Measurements from ENCODE around the gene CRHR1. TPM values are rescaled to one million over a fixed set of nuclear protein-coding genes. Genes with fewer than 3 reads are reported as not detected.

The CRHR1 gene
- total RNA-seq, 2 donors from 2014 or later: 1.4 to 2.1 TPM

GRCh38 chr17:45776896-45777295 lies 7.2 kb upstream of the CRHR1 start:
- H3K27ac ChIP-seq: no peak overlapping the region
- H3K4me1 ChIP-seq (replicated peaks): no peaks in the 10 kb centered on the region
- H3K27me3 ChIP-seq (replicated peaks; ENCODE audit: insufficient read depth): no peaks in the 10 kb centered on the region
- 68% methylated on average over 7 of the region's 7 CpGs for WGBS
- DNase-seq (ENCODE audit: low spot score): no peak
- H3K36me3 ChIP-seq: no peaks in the 10 kb centered on the region
- no peak overlapping the region for H3K4me3 ChIP-seq
- no peak for TF ChIP-seq POLR2AphosphoS5 (IDR thresholded peaks at IDR 0.05)
- no peak for TF ChIP-seq CTCF (IDR thresholded peaks at IDR 0.05)
- TF ChIP-seq POLR2A (IDR thresholded peaks at IDR 0.05): no peak
- no peaks in the 10 kb centered on the region for H3K9me3 ChIP-seq
- intact Hi-C loops (cut with DNase I): no loop called here

- no peaks in the 10 kb centered on the region for H3K27me3 ChIP-seq (replicated peaks; ENCODE audit: insufficient read depth)
- WGBS: 55% methylated on average over 3 of the region's 3 CpGs
Measured at GRCh38 chr17:45777388-45777787, 6.7 kb upstream of the CRHR1 start.

GRCh38 chr17:45780921-45781320 lies 3.2 kb upstream of the CRHR1 start:
- Histone ChIP-seq H3K4me1 (replicated peaks) (peaks cover 6% of the 10 kb centered on the region), H3K9me3 (no peaks in the 10 kb centered on the region), H3K36me3 (no peaks in the 10 kb centered on the region), H3K27me3 (replicated peaks; ENCODE audit: insufficient read depth) (no peaks in the 10 kb centered on the region), H3K4me3 (no peak overlapping the region), H3K27ac (no peak overlapping the region)
- TF ChIP-seq CTCF (IDR thresholded peaks at IDR 0.05) (no peak), POLR2AphosphoS5 (IDR thresholded peaks at IDR 0.05) (no peak), POLR2A (IDR thresholded peaks at IDR 0.05) (no peak)
- intact Hi-C loops (cut with DNase I): no loop called here
- WGBS: 66% methylated on average over 5 of the region's 5 CpGs
- DNase-seq (ENCODE audit: low spot score): no peak

More at GRCh38 chr17:45777388-45777787, 6.7 kb upstream of the CRHR1 start:
- Histone ChIP-seq H3K9me3 (no peaks in the 10 kb centered on the region), H3K4me3 (no peak overlapping the region), H3K4me1 (replicated peaks) (no peaks in the 10 kb centered on the region), H3K36me3 (no peaks in the 10 kb centered on the region), H3K27ac (no peak overlapping the region)
- intact Hi-C loops (cut with DNase I): no loop called here
- DNase-seq (ENCODE audit: low spot score): no peak
- TF ChIP-seq POLR2A (IDR thresholded peaks at IDR 0.05) (no peak), CTCF (IDR thresholded peaks at IDR 0.05) (no peak), POLR2AphosphoS5 (IDR thresholded peaks at IDR 0.05) (no peak)

- 19% methylated on average over 32 of the region's 32 CpGs for WGBS
Measured at GRCh38 chr17:45782889-45783592, 1.1 kb upstream of the CRHR1 start.

More at GRCh38 chr17:45782889-45783592, 1.1 kb upstream of the CRHR1 start:
- Histone ChIP-seq H3K27me3 (replicated peaks; ENCODE audit: insufficient read depth) (no peaks in the 10 kb centered on the region), H3K27ac (no peak overlapping the region), H3K4me3 (peak overlapping the region; percentile 32 to 53), H3K4me1 (replicated peaks) (peaks cover 6% of the 10 kb centered on the region), H3K36me3 (no peaks in the 10 kb centered on the region), H3K9me3 (no peaks in the 10 kb centered on the region)
- intact Hi-C loops (cut with DNase I): no loop called here
- DNase-seq (ENCODE audit: low spot score): no peak
- TF ChIP-seq POLR2A (IDR thresholded peaks at IDR 0.05): no peak
- peak; percentile 27 to 56 (median 42) for TF ChIP-seq CTCF (IDR thresholded peaks at IDR 0.05)
